Ureter (tissue), 1 donor: ENCODE results near the gene TCEA2. TPM values are rescaled to one million over a fixed set of nuclear protein-coding genes. Genes with fewer than 3 reads are reported as not detected.

Experiments used
- DNase-seq: peaks from one replicate; pipeline ENCODE4 v3.0.0-alpha.2; 2020; ENCODE audit warnings: low spot score
- total RNA-seq: library from RNA; stranded (reverse); gene quantifications from one replicate; pipeline ENCODE4 v1.2.4, GENCODE V29; 2023
- donor health status: DM: yes; HTN: yes; CAD: no.

The TCEA2 gene
- total RNA-seq, 1 donor from 2014 or later, result 43.6 TPM

GRCh38 chr20:64065062-64065973 is 2.3 kb downstream of the TCEA2 start:
- DNase-seq, result no peak

GRCh38 chr20:64065974-64066343 is 3.0 kb downstream of the TCEA2 start:
- DNase-seq, result no peak

GRCh38 chr20:64067005-64067632 is 4.1 kb downstream of the TCEA2 start:
- DNase-seq, result no peak

GRCh38 chr20:64067733-64068307 is 4.8 kb downstream of the TCEA2 start:
- DNase-seq, result no peak

GRCh38 chr20:64068386-64069208 is 5.6 kb downstream of the TCEA2 start:
- no peak for DNase-seq

- no peak for DNase-seq
These were observed 6.2 kb downstream of the TCEA2 start for GRCh38 chr20:64069209-64069613.

- DNase-seq, result no peak
These were observed 6.7 kb downstream of the TCEA2 start for GRCh38 chr20:64069614-64070243.

- DNase-seq, result no peak
These were observed 7.4 kb downstream of the TCEA2 start for GRCh38 chr20:64070244-64070993.

- DNase-seq, result no peak
These were observed 8.6 kb downstream of the TCEA2 start for GRCh38 chr20:64071341-64072332.

- DNase-seq, result no peak
These were observed 9.6 kb downstream of the TCEA2 start for GRCh38 chr20:64072498-64073063.

GRCh38 chr20:64073476-64074183 is 10.6 kb downstream of the TCEA2 start:
- DNase-seq, result no peak

- DNase-seq, result no peak
These were observed 11.3 kb downstream of the TCEA2 start for GRCh38 chr20:64074184-64074789.

GRCh38 chr20:64074963-64075362 is 12.0 kb downstream of the TCEA2 start:
- DNase-seq, result no peak

GRCh38 chr20:64075556-64075955 is 12.6 kb downstream of the TCEA2 start:
- no peak for DNase-seq

GRCh38 chr20:64076061-64076997 is 13.3 kb downstream of the TCEA2 start:
- DNase-seq, result no peak

GRCh38 chr20:64077094-64077493 is 14.1 kb downstream of the TCEA2 start:
- no peak for DNase-seq

GRCh38 chr20:64077541-64077875 is 14.5 kb downstream of the TCEA2 start:
- DNase-seq, result no peak
